GM18870 (cell line): ENCODE measurements around the gene SDK1.

Source experiments
- ATAC-seq: cut with Tn5 transposase; IDR thresholded peaks from one replicate; pipeline ENCODE4 v1.9.1; 2021; ENCODE audit warnings: moderate library complexity; ENCODE audit not compliant: unreplicated experiment

SDK1 gene

DNA sequence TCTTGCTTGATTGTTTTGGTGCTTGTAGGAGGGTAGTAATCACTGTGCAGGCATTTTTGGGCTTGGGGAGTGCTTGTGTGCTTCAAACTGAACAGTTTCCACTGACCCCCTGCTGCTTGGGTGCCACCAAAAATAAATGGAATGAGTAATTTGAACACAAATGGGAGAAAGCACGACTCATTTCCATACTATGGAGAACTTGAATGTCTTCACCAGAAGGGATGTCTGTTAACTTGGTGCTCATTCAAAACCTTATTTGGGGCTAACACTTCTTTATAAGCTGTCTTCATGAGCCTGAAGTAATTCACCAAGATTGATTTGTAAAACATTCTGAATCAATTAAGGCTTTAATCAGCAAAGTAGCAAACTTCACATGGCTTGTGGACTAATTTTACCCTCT lies 560.3 kb downstream of the SDK1 start:
- ATAC-seq, result no peak

DNA sequence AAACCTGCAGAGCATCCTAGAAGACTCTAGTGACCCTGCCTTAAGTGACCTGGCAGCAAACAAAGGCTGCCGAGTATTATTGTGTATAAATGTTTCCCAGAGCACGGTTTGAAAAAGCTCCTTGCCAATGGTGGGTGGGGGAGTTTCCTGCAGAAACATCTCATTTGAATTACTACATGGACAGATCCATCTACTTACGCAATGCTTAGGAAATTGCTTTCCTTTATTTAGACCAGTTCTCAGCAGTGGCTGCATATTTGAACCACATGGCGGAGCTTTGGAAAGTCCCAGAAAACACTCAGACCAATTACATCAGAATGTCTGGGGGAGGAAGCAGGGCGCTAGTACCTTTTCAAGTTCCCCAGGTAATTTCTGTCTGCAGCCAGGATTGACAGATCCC lies 560.9 kb downstream of the SDK1 start:
- ATAC-seq, result no peak

DNA sequence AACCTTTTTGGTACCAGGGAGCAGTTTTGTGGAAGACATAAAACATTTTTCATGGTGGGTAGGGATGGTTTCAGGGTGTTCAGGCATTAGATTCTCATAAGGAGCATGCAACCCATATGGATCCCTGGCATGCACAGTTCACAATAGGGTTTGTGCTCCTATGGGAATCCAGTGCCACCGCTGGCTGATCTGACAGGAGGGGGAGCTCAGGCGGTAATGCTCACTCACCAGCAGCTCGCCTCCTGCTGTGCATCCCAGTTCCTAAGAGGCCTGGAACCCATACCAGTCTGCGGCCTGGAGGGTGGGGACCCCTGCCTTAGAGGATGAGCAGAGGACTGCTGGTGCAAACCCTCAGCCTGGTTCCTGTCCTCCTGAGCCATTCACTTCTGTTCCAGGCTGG lies 561.7 kb downstream of the SDK1 start:
- ATAC-seq, result no peak

DNA sequence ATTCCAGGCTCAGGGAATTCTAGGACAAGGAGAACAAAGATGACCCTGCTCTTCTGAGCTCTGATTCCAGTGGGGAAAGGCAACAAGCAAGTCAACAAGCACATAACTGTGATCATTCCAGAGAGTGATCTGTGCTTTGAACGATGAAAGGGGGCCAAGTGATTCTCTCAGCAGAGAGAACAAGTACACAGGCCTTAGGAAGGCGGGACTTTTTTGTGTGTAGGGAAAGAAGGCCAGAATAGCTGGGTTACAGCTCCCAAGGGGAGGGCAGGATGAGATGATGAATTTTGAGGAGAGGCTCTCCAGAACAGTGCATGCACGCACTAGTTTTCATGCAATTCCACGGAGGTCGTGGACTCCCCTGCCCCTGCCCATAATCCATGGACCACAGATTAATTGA lies 565.2 kb downstream of the SDK1 start:
- no peak for ATAC-seq

DNA sequence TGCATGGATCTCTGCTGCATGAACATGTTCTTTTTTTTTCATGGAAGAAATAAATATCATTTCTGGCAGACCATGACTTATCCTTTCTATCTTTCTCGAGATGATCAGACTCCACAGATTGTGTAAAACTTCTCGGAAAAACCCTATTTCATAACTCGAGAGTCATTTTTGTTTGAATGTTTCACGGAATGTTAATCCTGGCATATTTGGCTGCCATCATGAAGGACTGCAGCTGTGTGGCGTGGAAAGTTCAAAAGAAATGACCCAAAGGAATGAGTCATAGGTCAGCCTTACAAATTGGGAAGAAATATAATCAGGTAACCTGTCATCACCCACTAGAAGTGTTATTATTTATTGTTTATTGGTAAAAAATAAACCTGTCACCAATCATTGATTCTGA lies 566.8 kb downstream of the SDK1 start:
- ATAC-seq, result no peak

DNA sequence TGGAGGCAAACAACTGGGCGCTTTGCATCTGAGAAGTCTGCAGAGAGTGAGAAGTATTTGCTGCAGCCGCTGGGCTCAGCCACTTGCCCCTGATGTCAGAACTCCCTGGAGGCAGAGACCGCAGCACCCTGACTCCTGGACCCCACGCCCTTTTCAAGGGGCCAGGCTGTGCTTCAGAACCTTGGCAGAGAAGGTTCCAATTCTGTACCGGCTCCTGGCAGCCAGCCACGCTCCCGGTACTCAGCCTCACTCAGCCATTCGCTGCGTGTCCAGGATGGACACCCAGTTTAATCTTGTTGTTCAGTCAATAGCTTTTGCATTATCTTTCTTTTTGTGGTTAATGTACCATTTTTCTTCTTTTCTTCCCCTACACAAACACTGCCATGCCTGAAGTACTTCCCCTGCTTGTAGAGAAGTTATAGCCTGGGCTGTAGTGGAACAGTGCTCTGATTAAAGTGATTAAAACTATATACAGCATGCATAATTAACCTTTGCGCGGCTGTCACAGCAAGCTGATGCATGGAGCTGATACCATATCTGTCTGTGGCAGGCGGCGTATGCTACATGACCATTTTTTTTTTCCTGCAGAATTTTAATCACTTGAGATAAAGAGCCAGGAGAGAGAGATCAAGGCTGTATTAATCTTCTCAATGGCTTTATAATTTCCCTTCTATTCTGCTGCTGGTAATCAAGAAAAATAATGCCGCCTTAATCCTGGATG lies 578.5 kb downstream of the SDK1 start:
- no peak for ATAC-seq

DNA sequence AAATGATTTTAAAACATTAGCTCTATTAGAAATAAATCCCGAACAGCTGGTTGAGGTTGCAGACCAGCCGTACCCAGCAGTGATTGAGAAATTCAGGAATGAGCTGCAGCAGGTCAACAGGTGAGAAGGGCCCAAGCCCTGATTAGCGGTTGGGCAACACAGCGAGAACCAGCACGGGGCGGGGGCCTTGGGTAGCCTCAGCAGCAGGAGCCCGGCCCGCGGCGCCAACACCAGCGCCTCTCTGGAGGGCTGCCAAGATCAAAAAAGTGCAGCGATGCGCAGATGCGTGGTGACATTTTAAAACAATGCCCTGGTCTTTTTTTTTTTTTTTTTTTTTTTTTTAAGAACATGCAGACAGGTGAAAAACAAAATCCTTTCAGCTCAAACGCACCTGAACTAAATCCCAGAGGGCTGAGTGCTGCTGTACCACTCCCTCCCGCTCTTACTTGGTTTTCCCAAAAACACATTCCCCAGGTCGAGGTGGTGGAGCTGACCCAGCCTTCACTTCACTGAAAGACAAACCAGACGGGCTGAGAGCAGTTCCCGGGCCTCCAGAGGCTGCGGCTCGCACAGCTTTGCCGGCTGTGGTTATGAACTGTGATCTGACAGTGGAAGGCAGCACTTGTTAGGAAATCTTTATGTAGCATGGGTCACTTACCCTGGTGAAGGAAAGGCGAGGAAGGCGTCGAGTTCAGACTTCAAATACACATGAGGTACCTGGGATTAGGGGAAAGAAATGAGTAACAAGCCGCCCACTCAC lies 579.4 kb downstream of the SDK1 start:
- no peak for ATAC-seq

DNA sequence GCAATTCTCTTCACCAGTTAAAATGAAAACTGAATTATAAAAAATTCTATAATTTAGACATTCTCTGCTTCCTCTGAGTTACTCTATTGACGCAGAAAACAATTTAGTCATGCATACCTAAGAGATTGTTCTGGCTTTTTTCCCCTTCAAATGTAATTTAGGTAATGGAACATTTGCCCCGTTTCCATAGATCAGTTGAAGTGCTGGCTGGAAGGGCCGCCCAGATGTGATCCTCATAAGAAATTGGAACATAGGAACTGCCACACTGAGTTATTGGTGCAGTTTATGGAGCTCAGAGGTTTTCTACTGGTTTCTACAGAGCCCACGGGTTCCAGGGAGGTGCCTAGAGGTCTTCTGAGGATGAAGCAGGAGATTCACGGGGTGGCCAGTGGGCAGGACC lies 581.7 kb downstream of the SDK1 start:
- ATAC-seq, result no peak

DNA sequence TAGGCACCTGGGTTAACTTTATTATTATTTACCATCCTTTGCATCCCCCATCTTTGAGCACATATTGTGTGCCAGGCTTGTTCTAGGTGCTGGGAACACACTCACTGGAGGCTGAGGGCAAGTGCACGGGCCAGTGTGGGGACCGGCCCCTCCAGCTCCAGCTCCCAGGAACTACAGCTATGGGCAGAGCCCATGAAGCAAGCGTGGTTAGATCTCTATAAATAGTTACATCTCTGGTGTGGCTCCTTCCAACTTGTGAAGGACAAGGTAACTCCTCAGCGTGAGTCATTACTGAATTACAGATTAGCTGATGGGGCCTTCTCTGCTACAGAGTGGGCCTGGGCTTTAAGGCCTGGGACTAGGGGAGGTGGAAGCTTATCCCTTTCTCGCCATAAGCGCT lies 583.5 kb downstream of the SDK1 start:
- ATAC-seq, result no peak

DNA sequence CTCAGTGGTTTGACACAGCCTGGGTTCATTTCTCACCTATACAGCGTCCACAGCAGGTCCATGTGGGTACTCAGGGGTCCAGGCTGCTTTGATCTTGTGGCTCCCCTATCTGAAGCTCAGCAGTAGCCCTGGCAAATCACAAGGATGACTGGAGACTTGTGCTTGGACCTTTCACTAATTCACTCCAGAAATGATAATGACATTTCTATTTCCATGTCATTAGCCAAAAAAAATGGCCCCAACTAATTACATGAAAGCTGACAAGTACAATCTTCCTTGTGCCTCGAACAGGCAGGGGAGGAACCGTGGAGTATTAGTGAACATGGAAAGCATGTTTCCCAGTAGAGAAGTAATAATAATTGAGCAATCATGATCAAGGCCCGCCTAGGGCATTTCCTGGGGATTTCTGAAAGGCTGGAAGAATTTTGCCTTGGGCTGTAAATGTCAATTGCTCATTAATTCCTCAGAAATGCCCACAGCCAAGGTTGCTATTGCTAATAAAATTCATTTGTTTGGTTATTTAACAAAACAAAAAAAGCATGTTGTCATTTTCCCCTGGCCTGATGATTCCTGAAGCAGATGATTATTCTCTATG lies 586.1 kb downstream of the SDK1 start:
- no peak for ATAC-seq

DNA sequence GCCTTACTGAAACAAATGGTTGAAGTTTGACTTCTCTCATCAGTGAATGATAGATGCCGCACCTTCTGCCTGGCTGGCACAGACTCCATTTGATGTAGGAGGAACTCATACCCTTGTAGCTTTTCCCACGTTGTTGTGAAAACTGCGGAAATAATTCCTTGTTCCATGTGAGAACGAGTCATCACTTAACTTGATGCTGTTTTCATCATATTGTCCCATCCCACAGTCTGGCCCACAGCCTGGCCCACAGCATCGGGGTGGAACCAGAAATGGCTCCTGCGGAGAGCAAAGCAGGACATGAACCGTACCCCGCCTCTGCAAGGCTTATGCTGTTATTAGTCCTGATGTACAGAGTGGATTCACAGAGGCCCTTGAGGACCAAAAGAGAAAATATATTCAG lies 587.0 kb downstream of the SDK1 start:
- no peak for ATAC-seq

DNA sequence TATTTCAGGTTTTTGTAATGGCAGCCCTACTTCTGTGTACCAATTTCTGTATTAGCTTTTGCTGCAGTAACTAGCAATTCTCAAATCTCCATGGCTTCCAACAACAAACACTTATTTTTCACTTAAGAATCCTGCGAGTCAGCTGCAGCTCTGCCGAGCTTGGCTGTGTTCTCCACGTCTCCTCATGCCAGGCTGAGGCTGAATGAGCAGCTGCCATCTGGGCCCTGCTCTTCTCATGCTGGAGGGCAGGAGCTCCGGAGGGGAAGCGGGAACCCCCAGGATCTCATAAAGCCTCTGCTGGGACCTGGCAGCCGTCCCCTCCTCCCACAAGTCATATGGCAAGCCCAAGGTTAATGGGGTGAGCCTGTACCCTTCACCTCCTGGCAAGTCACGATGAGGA lies 591.1 kb downstream of the SDK1 start:
- ATAC-seq, result no peak

DNA sequence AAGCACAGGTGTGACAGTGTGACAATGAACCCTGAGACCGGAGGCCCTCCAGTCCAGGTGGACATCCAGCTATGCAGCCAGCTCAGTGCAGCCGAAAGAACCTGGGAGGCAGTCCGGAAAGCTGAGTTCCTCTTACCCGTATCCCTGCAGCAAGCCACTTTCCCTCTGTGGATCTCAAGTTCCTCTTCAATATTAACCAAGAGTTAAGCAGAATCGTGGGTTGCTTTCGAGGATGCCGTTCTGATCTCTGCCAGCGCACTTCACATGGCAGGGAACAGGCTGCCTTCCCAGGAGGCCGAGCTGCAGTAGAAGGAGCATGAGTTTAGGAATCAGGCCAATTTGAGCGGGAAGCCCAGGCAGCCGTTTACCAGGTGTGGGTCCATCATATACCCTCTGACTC lies 591.6 kb downstream of the SDK1 start:
- no peak for ATAC-seq

DNA sequence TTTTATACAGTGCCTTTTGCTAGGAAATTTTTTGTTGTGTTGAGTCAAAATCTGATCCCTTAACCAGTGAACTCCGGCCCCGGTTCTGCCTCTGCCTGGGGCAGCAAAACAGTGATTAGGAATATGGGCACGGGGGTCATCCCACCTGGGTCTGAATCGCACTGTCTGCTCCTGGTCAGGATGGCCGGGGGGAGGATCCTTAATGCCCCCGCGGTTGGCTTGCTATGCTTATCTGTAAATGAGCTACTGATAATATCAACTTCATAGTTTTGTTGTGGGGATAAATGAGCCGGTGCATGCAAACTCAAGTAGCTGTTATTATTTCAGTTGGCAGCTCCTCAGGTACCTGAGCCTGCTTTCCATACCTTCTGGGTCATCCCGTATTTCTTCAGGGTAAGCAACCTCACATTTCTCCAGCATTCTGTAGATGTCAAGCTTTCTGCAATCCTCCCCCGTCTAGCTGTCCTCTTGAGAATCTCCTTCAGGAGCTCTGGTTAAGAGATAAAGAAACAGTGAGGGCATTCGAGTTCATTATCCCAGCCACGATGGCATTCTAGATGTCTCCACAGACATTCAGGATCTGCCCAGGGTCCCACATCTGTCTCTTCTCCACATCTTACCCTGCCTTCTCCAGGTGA lies 592.2 kb downstream of the SDK1 start:
- no peak for ATAC-seq

DNA sequence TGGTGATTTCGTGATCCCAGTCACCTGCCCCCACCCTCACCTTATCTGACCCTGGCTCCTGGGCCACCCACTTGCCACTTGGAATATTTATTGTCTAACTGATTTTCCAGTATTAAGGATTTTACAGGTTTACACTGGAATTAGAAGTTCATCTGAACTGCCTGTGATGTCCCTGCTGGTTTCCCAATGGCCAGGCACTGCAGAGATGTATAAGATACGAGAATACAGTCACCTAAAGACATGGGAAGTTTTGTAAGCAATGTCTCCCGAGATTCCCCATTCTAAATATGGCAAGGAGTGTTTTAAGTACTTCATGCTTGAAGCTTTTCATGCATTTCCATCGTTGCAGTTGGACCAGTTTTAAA lies 592.7 kb downstream of the SDK1 start:
- no peak for ATAC-seq

DNA sequence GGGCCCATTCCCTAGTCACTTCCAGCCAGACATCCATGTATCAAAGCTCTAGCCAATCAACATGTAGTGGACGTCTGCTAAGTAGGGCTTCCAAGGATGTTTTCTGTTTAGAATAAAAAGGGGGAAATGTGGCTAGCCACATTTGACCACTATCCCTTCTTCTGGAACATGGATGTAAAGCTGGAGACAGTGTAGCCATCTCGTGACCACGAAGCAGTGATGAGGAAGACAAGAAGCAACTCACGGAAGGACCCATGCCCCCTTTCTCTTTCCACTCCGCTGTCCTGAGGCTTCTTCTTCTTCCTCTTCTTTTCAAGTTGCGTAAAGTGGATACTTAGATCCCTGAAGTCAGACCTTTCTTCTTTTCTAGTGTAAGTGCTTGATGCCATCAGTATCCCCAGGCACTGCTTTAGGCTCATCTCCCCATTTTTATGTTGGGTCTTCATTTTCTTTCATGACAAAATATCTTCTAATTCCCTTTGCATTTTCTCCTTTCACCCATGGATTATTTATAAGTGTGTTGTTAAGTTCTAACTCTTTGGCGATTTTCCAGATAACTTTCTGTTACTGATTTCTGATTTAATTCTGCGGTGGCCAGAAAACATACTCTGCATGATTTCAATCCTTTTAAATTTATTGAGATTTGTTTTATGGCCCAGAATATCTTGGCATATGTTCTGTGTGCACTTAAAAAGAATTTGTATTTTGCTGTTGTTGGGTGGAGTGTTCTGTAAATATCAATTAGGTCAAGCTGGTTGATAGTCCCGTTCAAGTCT lies 594.5 kb downstream of the SDK1 start:
- ATAC-seq, result no peak

DNA sequence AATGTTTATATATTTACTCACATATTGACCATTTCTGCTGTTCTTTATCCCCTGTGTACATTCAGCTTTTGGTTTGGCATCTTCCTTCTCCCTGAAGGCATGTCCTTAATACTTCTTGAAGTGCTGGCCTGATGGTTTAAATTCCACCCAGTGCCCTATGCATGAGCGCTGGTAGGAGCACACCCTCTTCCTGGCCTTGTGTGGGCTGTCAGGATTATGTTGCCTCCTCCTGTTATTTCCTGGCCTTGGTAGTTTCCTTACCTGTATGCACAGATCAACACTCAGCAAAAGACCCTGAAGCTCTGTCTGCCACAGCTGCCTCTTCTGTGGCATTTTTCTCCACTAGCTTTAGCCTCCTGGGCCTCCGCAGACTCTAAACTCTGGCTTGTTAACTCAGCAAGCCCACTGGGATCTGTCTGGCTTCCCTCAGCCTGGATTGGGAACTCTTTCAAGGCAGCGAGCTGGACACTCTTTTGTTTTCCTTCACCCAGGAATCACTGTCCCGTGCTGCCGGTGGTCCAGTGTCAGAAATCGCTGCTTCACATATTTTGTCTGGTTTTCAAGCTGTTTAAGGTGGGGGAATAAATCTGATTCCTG lies 595.2 kb downstream of the SDK1 start:
- ATAC-seq, result no peak

DNA sequence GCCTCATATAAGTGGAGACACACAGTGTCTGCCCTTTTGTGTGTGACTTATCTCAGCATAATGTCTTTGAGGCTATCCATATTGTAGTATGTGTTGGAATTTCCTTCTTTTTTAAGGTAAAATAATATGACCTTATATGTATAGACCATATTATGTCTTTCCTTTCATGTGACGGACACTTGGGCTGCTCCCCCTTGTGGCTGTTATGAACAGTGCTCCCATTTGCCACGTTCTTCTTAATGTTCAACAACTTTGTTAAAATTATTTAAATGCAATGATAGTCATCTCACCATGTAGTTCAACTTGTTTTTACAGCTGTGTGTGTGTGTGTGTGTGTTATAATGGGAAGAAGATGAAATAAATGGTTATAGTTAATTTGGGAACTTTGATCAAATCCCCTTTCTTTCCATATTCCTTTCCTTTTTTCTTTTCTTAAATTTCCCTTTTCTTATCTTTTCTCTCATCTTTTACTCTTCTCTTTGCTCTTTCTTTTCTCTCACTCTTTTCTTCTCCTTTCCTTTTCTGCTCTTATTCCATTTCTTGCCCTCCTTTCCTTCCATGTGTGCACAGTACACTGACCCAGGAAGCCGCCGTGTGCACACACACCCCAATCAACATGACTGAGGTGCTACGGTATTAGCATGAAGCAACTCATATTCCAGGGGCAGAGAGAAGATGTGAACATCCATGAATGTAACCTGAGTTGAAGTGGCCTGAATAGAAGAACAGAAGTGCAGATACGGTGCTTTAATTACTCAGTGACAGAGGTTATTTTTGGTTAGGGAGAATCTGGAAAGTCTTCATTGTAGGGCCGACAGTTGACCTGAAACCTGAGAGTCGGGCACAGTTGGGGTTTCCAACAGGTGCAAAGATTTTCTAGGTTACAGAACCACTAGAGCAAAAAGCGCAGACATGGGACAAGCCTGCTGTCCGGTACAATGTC lies 596.6 kb downstream of the SDK1 start:
- no peak for ATAC-seq

DNA sequence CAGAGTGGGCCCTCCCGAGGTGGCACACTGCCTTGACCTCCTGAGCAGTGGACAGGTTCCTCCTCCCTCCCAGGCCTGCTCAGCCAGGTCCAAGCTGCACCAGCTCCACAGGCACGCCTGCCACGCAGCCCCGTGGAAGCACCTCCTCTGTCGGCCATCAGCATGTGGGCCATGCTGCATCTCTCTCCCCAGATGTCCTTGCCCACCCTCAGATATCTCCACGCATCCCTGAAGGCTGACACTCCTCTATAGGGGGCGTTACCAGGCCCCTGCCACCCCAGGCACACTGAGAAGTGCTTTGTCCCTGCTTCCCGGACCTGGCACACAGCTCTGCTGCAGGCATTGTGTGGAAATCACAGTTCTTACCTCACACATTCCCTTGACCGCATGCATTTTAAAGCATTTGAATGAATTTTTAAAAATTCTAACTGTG lies 598.5 kb downstream of the SDK1 start:
- no peak for ATAC-seq

DNA sequence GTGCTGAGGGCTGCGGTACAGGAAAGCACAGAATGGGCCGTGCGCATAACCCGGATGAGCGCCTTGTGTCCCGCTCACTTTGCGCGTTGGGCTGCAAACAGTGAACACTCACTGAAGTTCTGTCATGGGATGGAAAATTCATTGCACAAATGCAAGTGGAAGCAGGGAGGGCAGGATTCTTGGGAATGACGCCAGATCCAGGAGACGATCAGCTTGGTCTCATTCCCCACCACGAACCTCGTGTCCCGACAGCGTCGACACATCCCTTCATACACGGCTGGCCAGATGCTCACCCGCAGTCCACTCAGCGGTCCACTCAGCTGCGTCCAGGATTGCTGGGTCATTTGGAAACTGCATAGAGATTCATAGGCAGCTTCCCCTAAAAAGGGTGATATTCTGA lies 607.1 kb downstream of the SDK1 start:
- ATAC-seq, result no peak
